DOHH2 (cell line): ENCODE measurements around the gene MYCBP2.

ENCODE experiments used
- H3F3A ChIP-seq: fragments of 200-600 bp; sonication (generic), shearing (Covaris generic); 2 replicates; pipeline ENCODE4 v1.6.0; 2016; ENCODE audit warnings: antibody characterized with exemption, mild to moderate bottlenecking; ENCODE audit not compliant: control insufficient read depth, insufficient read depth
- H3K27ac ChIP-seq: fragments of 200-600 bp; sonication (generic); 2 replicates; pipeline ENCODE4 v1.5.1; 2014; ENCODE audit warnings: low read depth, mild to moderate bottlenecking, low read length, moderate library complexity
- H3K27me3 ChIP-seq: fragments of 200-600 bp; sonication (generic); 2 replicates; pipeline ENCODE4 v1.6.1; 2014; ENCODE audit warnings: mild to moderate bottlenecking, low read length, mixed read lengths; ENCODE audit not compliant: control insufficient read depth
- H3K36me3 ChIP-seq: fragments of 200-600 bp; sonication (generic); 2 replicates; pipeline ENCODE4 v1.6.1; 2014; ENCODE audit warnings: mild to moderate bottlenecking, low read length, moderate library complexity, mixed read lengths; ENCODE audit not compliant: control insufficient read depth
- H3K4me1 ChIP-seq: fragments of 200-600 bp; sonication (generic); 2 replicates; pipeline ENCODE4 v1.6.1; 2014; ENCODE audit warnings: mild to moderate bottlenecking, low read length, mixed read lengths; ENCODE audit not compliant: control insufficient read depth
- H3K4me2 ChIP-seq: fragments of 200-600 bp; sonication (generic); 2 replicates; pipeline ENCODE4 v1.6.0; 2014; ENCODE audit warnings: mild to moderate bottlenecking, low read length, moderate library complexity
- H3K4me3 ChIP-seq: fragments of 200-600 bp; sonication (generic); 2 replicates; pipeline ENCODE4 v1.5.1; 2014; ENCODE audit warnings: mild to moderate bottlenecking, low read length, mixed read lengths
- H3K79me2 ChIP-seq: fragments of 200-600 bp; sonication (generic); 2 replicates; pipeline ENCODE4 v1.6.1; 2014; ENCODE audit warnings: mild to moderate bottlenecking, low read length, mixed read lengths; ENCODE audit not compliant: control insufficient read depth
- H3K9me2 ChIP-seq: fragments of 200-600 bp; sonication (generic); replicated peaks from 2 replicates; pipeline ENCODE4 v1.6.1; 2014; ENCODE audit warnings: mild to moderate bottlenecking, low read length, mixed read lengths; ENCODE audit not compliant: control insufficient read depth
- H3K9me3 ChIP-seq: fragments of 200-600 bp; sonication (generic); 2 replicates; pipeline ENCODE4 v1.6.1; 2014; ENCODE audit warnings: antibody characterized with exemption, low read length, mixed read lengths; ENCODE audit not compliant: control insufficient read depth, insufficient read depth
- H4K20me1 ChIP-seq: fragments of 200-600 bp; sonication (generic); 2 replicates; pipeline ENCODE4 v1.6.0; 2014; ENCODE audit warnings: low read depth, mild to moderate bottlenecking, antibody characterized with exemption, low read length, moderate library complexity; ENCODE audit not compliant: control insufficient read depth, insufficient read depth
- CTCF ChIP-seq: fragments of 200-600 bp; sonication (generic); IDR thresholded peaks from one replicate; pipeline ENCODE4 v1.5.1; 2014; ENCODE audit warnings: antibody characterized with exemption, mild to moderate bottlenecking, low read depth, low read length; ENCODE audit not compliant: poor library complexity, severe bottlenecking
- EZH2phosphoT487 ChIP-seq: fragments of 200-600 bp; sonication (generic); IDR thresholded peaks from 2 replicates; pipeline ENCODE4 v1.6.1; 2017; ENCODE audit warnings: borderline replicate concordance, mild to moderate bottlenecking, antibody characterized with exemption, low read length, moderate library complexity, mixed read lengths

Gene MYCBP2

GRCh38 chr13:77084755-77085154 lies 242.1 kb downstream of the MYCBP2 start:
- TF ChIP-seq EZH2phosphoT487 (no peak), CTCF (no peak)
- H3K36me3 ChIP-seq = peaks cover 70% of the 10 kb centered on the region
- H3F3A ChIP-seq = no peaks in the 10 kb centered on the region
- no peaks in the 10 kb centered on the region for H3K4me1 ChIP-seq
- no peaks in the 10 kb centered on the region for H4K20me1 ChIP-seq
- no peaks in the 10 kb centered on the region for H3K9me3 ChIP-seq
- no peaks in the 10 kb centered on the region for H3K9me2 ChIP-seq
- H3K27me3 ChIP-seq = no peaks in the 10 kb centered on the region
- no peak overlapping the region for H3K4me2 ChIP-seq
- H3K4me3 ChIP-seq = no peak overlapping the region
- no peaks in the 10 kb centered on the region for H3K79me2 ChIP-seq
- no peak overlapping the region for H3K27ac ChIP-seq

DNA sequence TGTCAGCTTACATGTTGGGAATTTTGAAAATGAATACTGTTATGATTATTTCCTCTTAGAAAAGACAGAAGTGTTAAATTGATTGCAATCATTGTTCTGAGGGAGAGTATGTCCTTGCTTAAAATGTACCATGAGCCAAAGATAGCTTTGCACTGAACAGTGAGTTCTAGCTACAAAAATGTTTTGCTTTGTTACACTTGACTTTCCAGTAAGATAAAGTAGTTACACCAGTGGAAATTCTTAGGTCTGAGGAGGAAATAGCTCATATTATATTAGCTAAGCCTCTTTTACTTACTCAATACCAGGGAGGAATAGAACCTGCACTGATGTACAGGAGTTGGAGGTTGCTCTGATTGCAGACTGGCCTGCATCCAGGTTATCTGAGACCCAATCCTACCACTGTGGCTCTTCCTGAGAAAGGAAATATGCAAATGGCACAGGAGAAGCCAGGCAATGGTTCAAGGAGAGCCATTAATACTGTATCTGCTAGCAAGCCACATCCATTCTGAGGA lies 246.9 kb downstream of the MYCBP2 start:
- Histone ChIP-seq H4K20me1 (no peaks in the 10 kb centered on the region), H3K27me3 (no peaks in the 10 kb centered on the region), H3K79me2 (no peaks in the 10 kb centered on the region), H3K4me2 (no peak overlapping the region), H3K4me1 (no peaks in the 10 kb centered on the region), H3K9me3 (no peaks in the 10 kb centered on the region), H3K36me3 (peaks cover 94% of the 10 kb centered on the region), H3F3A (no peaks in the 10 kb centered on the region), H3K27ac (no peak overlapping the region), H3K9me2 (no peaks in the 10 kb centered on the region), H3K4me3 (no peak overlapping the region)
- TF ChIP-seq EZH2phosphoT487 (no peak), CTCF (no peak)

DNA sequence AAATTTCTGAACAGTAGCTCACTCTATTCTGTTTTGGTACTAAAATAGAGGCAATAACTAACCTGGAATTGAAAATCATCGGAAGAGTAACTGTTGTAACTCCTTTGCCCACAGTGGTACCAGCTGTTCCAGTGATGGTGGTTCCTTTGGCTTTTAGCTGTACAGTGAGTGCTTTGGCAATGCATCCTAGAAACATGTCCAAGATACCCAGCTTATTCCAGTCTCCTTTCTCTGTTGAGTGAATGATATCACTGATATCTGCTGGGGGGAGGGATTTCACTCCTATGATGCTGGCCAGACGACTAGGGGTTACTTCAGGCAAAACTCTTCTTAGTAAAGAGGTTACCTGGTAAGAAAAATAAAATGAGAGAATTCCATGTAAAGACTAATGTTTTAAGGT lies 259.4 kb downstream of the MYCBP2 start:
- Histone ChIP-seq H3K27me3 (no peaks in the 10 kb centered on the region), H3K4me2 (no peak overlapping the region), H3K36me3 (peaks cover 71% of the 10 kb centered on the region), H3K9me3 (no peaks in the 10 kb centered on the region), H3K27ac (no peak overlapping the region), H3K9me2 (no peaks in the 10 kb centered on the region), H3K4me1 (peaks cover 16% of the 10 kb centered on the region), H3K4me3 (no peak overlapping the region), H4K20me1 (no peaks in the 10 kb centered on the region), H3K79me2 (no peaks in the 10 kb centered on the region), H3F3A (peaks cover 16% of the 10 kb centered on the region)
- no peak for TF ChIP-seq EZH2phosphoT487
- TF ChIP-seq CTCF = no peak
